B cell (primary cell): ENCODE data around the gene TLX2. TPM values are rescaled to one million over a fixed set of nuclear protein-coding genes. Genes with fewer than 3 reads are reported as not detected.

Source experiments
- ATAC-seq: fragments of 200-7000 bp; cut with Tn5 transposase; one replicate; pipeline ENCODE4 v1.10.0; 2021; ENCODE audit warnings: low read depth, mild to moderate bottlenecking, moderate number of reproducible peaks, moderate library complexity
- CTCF ChIA-PET: fragments of 350-600 bp; sonication (Branson Sonifier 250); formaldehyde crosslinking; loops from one replicate; lab custom pipeline; 2021; ENCODE audit warnings: antibody characterized with exemption, inconsistent platforms; lab: Charles Lee
- POLR2A ChIA-PET: fragments of 350-600 bp; sonication (Branson Sonifier 250); formaldehyde crosslinking; loops from one replicate; lab custom pipeline; 2021; ENCODE audit warnings: antibody characterized with exemption; lab: Charles Lee
- DNase-seq: peaks from one replicate; pipeline ENCODE4 v3.0.0; 2013
- H2AFZ ChIP-seq: 2 replicates; pipeline ENCODE4 v1.6.1; 2012; ENCODE audit warnings: mild to moderate bottlenecking, low read depth, low read length; ENCODE audit not compliant: insufficient read depth, poor library complexity, severe bottlenecking
- H3K27ac ChIP-seq, 2 donors: 1 replicate in 1 of 2; 2 replicates in 1 of 2; pipeline ENCODE4 v1.5.1; 2012 to 2013; ENCODE audit warnings: low read length in 2 of 2, mild to moderate bottlenecking in 2 of 2, moderate library complexity in 1 of 2
- H3K27me3 ChIP-seq, 4 experiments: fragments of 200-600 bp in 1 of 4; sonication (generic) in 1 of 4; replicated peaks in 1 of 4; 1 replicate in 2 of 4; 2 replicates in 2 of 4; pipeline versions ENCODE4 v1.6.1 to v1.7.0; 2013 to 2016; ENCODE audit warnings: low read length in 3 of 4, mild to moderate bottlenecking in 2 of 4, mixed read lengths in 1 of 4, moderate library complexity in 1 of 4; ENCODE audit not compliant: insufficient read depth in 4 of 4, control insufficient read depth in 3 of 4; ENCODE audit errors: control extremely low read depth in 1 of 4
- H3K36me3 ChIP-seq, 2 experiments: replicated peaks in 1 of 2; 1 replicate in 1 of 2; 2 replicates in 1 of 2; pipeline versions ENCODE4 v1.6.1 to v1.7.1; 2013; ENCODE audit warnings: low read length in 1 of 2; ENCODE audit not compliant: insufficient read depth in 2 of 2, control insufficient read depth in 1 of 2; ENCODE audit errors: control extremely low read depth in 1 of 2, extremely low read depth in 1 of 2
- H3K4me1 ChIP-seq, 2 donors: fragments of 200-600 bp in 1 of 2; sonication (generic) in 1 of 2; 1 replicate in 1 of 2; 2 replicates in 1 of 2; pipeline versions ENCODE4 v1.5.1 to v1.6.1; 2013 to 2017; ENCODE audit warnings: low read length in 2 of 2; ENCODE audit not compliant: control insufficient read depth in 2 of 2, insufficient read depth in 2 of 2
- H3K4me2 ChIP-seq: replicated peaks from 2 replicates; pipeline ENCODE3; 2012; ENCODE audit warnings: mild to moderate bottlenecking, low read depth, low read length; ENCODE audit not compliant: poor library complexity, severe bottlenecking
- H3K4me3 ChIP-seq, 5 experiments: fragments of 200-600 bp in 1 of 5; sonication (generic) in 1 of 5; 1 replicate in 3 of 5; 2 replicates in 2 of 5; pipeline versions ENCODE4 v1.5.1 to v1.7.0; 2011 to 2016; ENCODE audit warnings: low read length in 4 of 5, mild to moderate bottlenecking in 4 of 5, low read depth in 2 of 5, control low read depth in 1 of 5, moderate library complexity in 1 of 5; ENCODE audit not compliant: insufficient read depth in 1 of 5; ENCODE audit errors: control extremely low read depth in 1 of 5, extremely low read depth in 1 of 5
- H3K79me2 ChIP-seq: fragments of 200-600 bp; sonication (generic); one replicate; pipeline ENCODE4 v1.6.0; 2016; ENCODE audit warnings: low read length; ENCODE audit not compliant: control insufficient read depth, insufficient read depth
- H3K9ac ChIP-seq: fragments of 200-600 bp; sonication (generic); 2 replicates; pipeline ENCODE4 v1.6.1; 2017; ENCODE audit warnings: mild to moderate bottlenecking, low read length, moderate library complexity
- H3K9me3 ChIP-seq, 3 donors: one replicate each; pipeline versions ENCODE4 v1.6.1 to v1.7.1; 2013; ENCODE audit warnings: low read length in 2 of 3; ENCODE audit not compliant: control insufficient read depth in 2 of 3, insufficient read depth in 1 of 3; ENCODE audit errors: control extremely low read depth in 1 of 3
- H4K20me1 ChIP-seq: 2 replicates; pipeline ENCODE4 v1.6.0; 2012; ENCODE audit warnings: mild to moderate bottlenecking, low read length; ENCODE audit not compliant: insufficient read depth, control insufficient read depth, poor library complexity, severe bottlenecking
- H3K27ac Mint-ChIP-seq: one replicate; pipeline ENCODE4 v1.8.0; 2021; ENCODE audit warnings: mixed read lengths
- H3K27me3 Mint-ChIP-seq: one replicate; pipeline ENCODE4 v1.8.0; 2021; ENCODE audit warnings: mixed read lengths
- H3K4me1 Mint-ChIP-seq: one replicate; pipeline ENCODE4 v1.8.0; 2021; ENCODE audit warnings: mixed read lengths
- H3K4me3 Mint-ChIP-seq: one replicate; pipeline ENCODE4 v1.8.0; 2021; ENCODE audit warnings: mixed read lengths
- H3K9me3 Mint-ChIP-seq: one replicate; pipeline ENCODE4 v1.8.0; 2022; ENCODE audit warnings: mixed read lengths; ENCODE audit not compliant: insufficient read depth
- EZH2 ChIP-seq: IDR thresholded peaks from 2 replicates; pipeline ENCODE4 v1.6.1; 2012; ENCODE audit warnings: borderline replicate concordance, low read depth, mild to moderate bottlenecking, moderate library complexity, low read length; ENCODE audit not compliant: insufficient read depth, poor library complexity, severe bottlenecking
- WGBS: methylation state at CpG from one replicate; pipeline ENCODE4 v1.1.5; 2013; ENCODE audit warnings: missing lambda C conversion rate; ENCODE audit not compliant: insufficient coverage; 5-methylcytosine and 5-hydroxymethylcytosine counted together
- intact Hi-C: fragments of 100-400 bp; cut with micrococcal nuclease; formaldehyde crosslinking; loops from one replicate; pipeline ENCODE4 v1.10.0; 2022
- polyA plus RNA-seq: library from polyadenylated mRNA; depleted of rRNA; stranded (reverse); fragments of >200 nt; gene quantifications from 2 replicates; pipeline ENCODE4 v1.2.3, GENCODE V29; 2012
- total RNA-seq, 2 donors: library from RNA; stranded (reverse); fragments of 120-200 nt in 1 of 2; gene quantifications; 1 replicate in 1 of 2; 2 replicates in 1 of 2; pipeline versions ENCODE4 v1.2.3 to v1.2.4, GENCODE V29; 2013 to 2022
- TF ChIP-seq, protein P1 (sequence below): fragments of 200-600 bp; IDR thresholded peaks from one replicate; pipeline ENCODE4 v1.8.0; 2022; ENCODE audit warnings: antibody characterized with exemption, mild to moderate bottlenecking

TLX2 gene
- total and polyA plus RNA-seq, 2 donors (not counting 1 experiment from before 2014, with no cell fraction given): 0.06 TPM; not detected in 1

DNA sequence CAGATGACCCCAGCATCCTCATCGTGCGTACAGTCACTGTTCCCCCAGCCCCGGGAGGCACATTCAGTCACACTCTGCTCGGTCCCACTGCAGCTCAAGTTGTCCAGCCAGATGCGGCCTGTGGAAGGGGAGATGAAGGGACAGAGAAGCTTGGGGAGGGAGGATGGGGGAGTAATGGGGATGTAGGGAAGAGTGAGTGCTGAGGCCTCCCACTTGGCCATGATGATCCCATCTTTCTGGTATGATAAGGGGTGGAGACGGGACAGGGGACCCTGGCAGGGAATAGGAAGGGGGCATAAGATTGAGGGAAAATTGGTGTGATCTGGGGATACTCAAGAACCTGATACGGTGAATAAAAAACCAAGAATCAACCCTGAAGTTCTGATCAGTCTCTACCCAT is 36.0 kb downstream of the TLX2 start:
- peak overlapping the region; percentile 80 for H3K4me3 Mint-ChIP-seq
- CTCF ChIA-PET: interaction anchor here (1.0 to 2.5 kb wide), 4 partner anchors 9 to 44 kb away, joined by 3 to 10 read pairs (median 6); no protein-coding TSS in a partner anchor
- H3K36me3 ChIP-seq: no peaks in the 10 kb centered on the region
- H3K27me3 ChIP-seq: peaks cover 0 to 30% (median 22%) of the 10 kb centered on the region in 4 experiments
- peaks cover 13% of the 10 kb centered on the region for H3K27me3 Mint-ChIP-seq
- no peak for ATAC-seq
- H3K79me2 ChIP-seq: peaks cover 11% of the 10 kb centered on the region
- no peak overlapping the region for H3K4me2 ChIP-seq
- H3K9ac ChIP-seq: no peak overlapping the region
- intact Hi-C loops: loop anchor here (10.0 kb wide), 1 partner anchor 155 kb away; no protein-coding TSS in a partner anchor
- POLR2A ChIA-PET: interaction anchor here (1.6 kb wide), 1 partner anchor 19 kb away, joined by 5 read pairs; no protein-coding TSS in a partner anchor
- H3K4me3 ChIP-seq: no peak overlapping the region
- H3K4me1 ChIP-seq: peaks cover 24 to 36% of the 10 kb centered on the region in 2 donors
- peaks cover 24% of the 10 kb centered on the region for H3K4me1 Mint-ChIP-seq
- H2AFZ ChIP-seq: no peak overlapping the region
- no peak overlapping the region for H3K27ac Mint-ChIP-seq
- DNase-seq: no peak
- H3K27ac ChIP-seq: no peak overlapping the region
- H4K20me1 ChIP-seq: peaks cover 2% of the 10 kb centered on the region
- no peak for TF ChIP-seq EZH2
- WGBS: 100% methylated on average over 5 of the region's 7 CpGs
- H3K9me3 Mint-ChIP-seq: no peaks in the 10 kb centered on the region
- H3K9me3 ChIP-seq: no peaks in the 10 kb centered on the region

DNA sequence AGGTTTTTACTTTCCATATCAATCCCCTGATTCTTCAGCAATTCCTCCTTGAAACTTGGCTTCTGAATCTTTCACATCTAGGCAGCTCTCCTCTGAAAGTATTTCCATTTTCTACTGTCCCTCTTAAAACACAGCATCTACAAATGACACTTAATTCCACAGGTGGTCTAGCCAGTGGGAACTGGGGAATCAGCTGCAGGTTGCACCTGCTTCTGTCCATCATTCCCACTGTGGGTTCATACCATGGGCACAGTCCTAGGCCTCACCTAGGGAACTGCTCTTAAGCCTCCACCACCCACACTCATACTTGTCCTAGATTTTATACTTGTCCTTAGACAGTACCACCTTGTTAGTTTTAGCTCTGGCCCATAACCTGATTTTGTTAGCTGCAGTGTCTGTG is 37.3 kb downstream of the TLX2 start:
- H4K20me1 ChIP-seq: peaks cover 15% of the 10 kb centered on the region
- no peak overlapping the region for H3K9ac ChIP-seq
- DNase-seq (no peak), ATAC-seq (no peak)
- Mint-ChIP-seq H3K4me3 (peak overlapping the region; percentile 4), H3K27me3 (peaks cover 13% of the 10 kb centered on the region), H3K9me3 (no peaks in the 10 kb centered on the region), H3K4me1 (peaks cover 29% of the 10 kb centered on the region), H3K27ac (no peak overlapping the region)
- H3K4me3 ChIP-seq: no peak overlapping the region
- no peak overlapping the region for H2AFZ ChIP-seq
- H3K27ac ChIP-seq: no peak overlapping the region
- peaks cover 11% of the 10 kb centered on the region for H3K79me2 ChIP-seq
- intact Hi-C loops: loop anchor here (10.0 kb wide), 1 partner anchor 157 kb away; no protein-coding TSS in a partner anchor
- H3K27me3 ChIP-seq: peaks cover 0 to 30% (median 22%) of the 10 kb centered on the region in 4 experiments
- TF ChIP-seq EZH2: no peak
- TF ChIP-seq, protein P1, sequence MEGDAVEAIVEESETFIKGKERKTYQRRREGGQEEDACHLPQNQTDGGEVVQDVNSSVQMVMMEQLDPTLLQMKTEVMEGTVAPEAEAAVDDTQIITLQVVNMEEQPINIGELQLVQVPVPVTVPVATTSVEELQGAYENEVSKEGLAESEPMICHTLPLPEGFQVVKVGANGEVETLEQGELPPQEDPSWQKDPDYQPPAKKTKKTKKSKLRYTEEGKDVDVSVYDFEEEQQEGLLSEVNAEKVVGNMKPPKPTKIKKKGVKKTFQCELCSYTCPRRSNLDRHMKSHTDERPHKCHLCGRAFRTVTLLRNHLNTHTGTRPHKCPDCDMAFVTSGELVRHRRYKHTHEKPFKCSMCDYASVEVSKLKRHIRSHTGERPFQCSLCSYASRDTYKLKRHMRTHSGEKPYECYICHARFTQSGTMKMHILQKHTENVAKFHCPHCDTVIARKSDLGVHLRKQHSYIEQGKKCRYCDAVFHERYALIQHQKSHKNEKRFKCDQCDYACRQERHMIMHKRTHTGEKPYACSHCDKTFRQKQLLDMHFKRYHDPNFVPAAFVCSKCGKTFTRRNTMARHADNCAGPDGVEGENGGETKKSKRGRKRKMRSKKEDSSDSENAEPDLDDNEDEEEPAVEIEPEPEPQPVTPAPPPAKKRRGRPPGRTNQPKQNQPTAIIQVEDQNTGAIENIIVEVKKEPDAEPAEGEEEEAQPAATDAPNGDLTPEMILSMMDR: no peak
- H3K9me3 ChIP-seq: no peaks in the 10 kb centered on the region
- ChIA-PET POLR2A (interaction anchor here (0.7 kb wide), 1 partner anchor 23 kb away, joined by 6 read pairs; no protein-coding TSS in a partner anchor), CTCF (interaction anchor here (0.8 to 2.5 kb wide), 3 partner anchors 20 to 35 kb away, joined by 3 to 10 read pairs (median 8); partner anchors contain the start of genes AUP1 and HTRA2)
- H3K4me1 ChIP-seq: peaks cover 27 to 46% of the 10 kb centered on the region in 2 donors
- peaks cover 0 to 6% of the 10 kb centered on the region in 2 experiments for H3K36me3 ChIP-seq
- no peak overlapping the region for H3K4me2 ChIP-seq
